Activated CD4-positive, alpha-beta memory T cell treated with anti-CD3 and anti-CD28 coated beads for 36 hours (primary cell): ENCODE measurements around the gene HSBP1L1. TPM values are rescaled to one million over a fixed set of nuclear protein-coding genes. Genes with fewer than 3 reads are reported as not detected.
"Not testable (repeated sequence)": the region's sequence is repeated elsewhere in the genome, so short reads cannot be mapped to it uniquely, and the experiment has no call there.

Experiments used
- CTCF ChIA-PET: fragments of 350-600 bp; sonication (Branson Sonifier 250); formaldehyde crosslinking; loops from one replicate; lab custom pipeline; 2021; ENCODE audit warnings: antibody characterized with exemption, inconsistent platforms; lab: Charles Lee
- POLR2A ChIA-PET: fragments of 350-600 bp; sonication (Branson Sonifier 250); formaldehyde crosslinking; loops from one replicate; lab custom pipeline; 2021; ENCODE audit warnings: antibody characterized with exemption; lab: Charles Lee
- DNase-seq: peaks from one replicate; pipeline ENCODE4 v3.0.0-alpha.2; 2020
- H3K27ac Mint-ChIP-seq: one replicate; pipeline ENCODE4 v1.8.0; 2021; ENCODE audit warnings: mixed read lengths
- H3K27me3 Mint-ChIP-seq: one replicate; pipeline ENCODE4 v1.8.0; 2021; ENCODE audit warnings: mixed read lengths
- H3K36me3 Mint-ChIP-seq: one replicate; pipeline ENCODE4 v1.8.0; 2021; ENCODE audit warnings: mixed read lengths
- H3K4me1 Mint-ChIP-seq: one replicate; pipeline ENCODE4 v1.8.0; 2021; ENCODE audit warnings: low read depth, mixed read lengths
- H3K4me3 Mint-ChIP-seq: one replicate; pipeline ENCODE4 v1.8.0; 2021; ENCODE audit warnings: mild to moderate bottlenecking, mixed read lengths
- H3K9me3 Mint-ChIP-seq: one replicate; pipeline ENCODE4 v1.8.0; 2021; ENCODE audit warnings: mixed read lengths
- intact Hi-C: fragments of 100-400 bp; cut with micrococcal nuclease; formaldehyde crosslinking; loops from one replicate; pipeline ENCODE4 v1.15.1; 2023
- total RNA-seq, 2 experiments: library from RNA; stranded (reverse); gene quantifications; one replicate each; pipeline ENCODE4 v1.2.3, GENCODE V29; 2021

Gene HSBP1L1
- total RNA-seq, 2 experiments from 2014 or later: 8.5 to 8.8 TPM

GRCh38 chr18:79986726-79987125 lies 22.3 kb downstream of the HSBP1L1 start:
- Mint-ChIP-seq H3K9me3 (no peaks in the 10 kb centered on the region), H3K27ac (peak overlapping the region; percentile 42), H3K27me3 (no peaks in the 10 kb centered on the region), H3K4me1 (peaks cover 49% of the 10 kb centered on the region), H3K4me3 (peak overlapping the region; percentile 94), H3K36me3 (peaks cover 25% of the 10 kb centered on the region)
- POLR2A ChIA-PET: interaction anchor here (1.2 to 2.4 kb wide), 2 partner anchors 35 to 45 kb away, joined by 3 to 12 read pairs; partner anchors contain the start of gene SLC66A2
- intact Hi-C loops: loop anchor here (1.0 kb wide), 1 partner anchor 23 kb away; no protein-coding TSS in a partner anchor
- CTCF ChIA-PET: interaction anchor here (0.6 kb wide), 1 partner anchor 172 kb away, joined by 3 read pairs; no protein-coding TSS in a partner anchor
- DNase-seq: no peak

GRCh38 chr18:79987566-79987965 lies 23.1 kb downstream of the HSBP1L1 start:
- Mint-ChIP-seq H3K4me1 (peaks cover 40% of the 10 kb centered on the region), H3K27me3 (no peaks in the 10 kb centered on the region), H3K27ac (peak overlapping the region; percentile 84), H3K9me3 (no peaks in the 10 kb centered on the region), H3K4me3 (peak overlapping the region; percentile 94), H3K36me3 (peaks cover 20% of the 10 kb centered on the region)
- no peak for DNase-seq
- intact Hi-C loops: loop anchor here (1.0 kb wide), 1 partner anchor 24 kb away; no protein-coding TSS in a partner anchor
- POLR2A ChIA-PET: interaction anchor here (0.5 to 2.4 kb wide), 7 partner anchors 15 to 478 kb away, joined by 3 to 12 read pairs (median 3); partner anchors contain the start of genes RBFA and SLC66A2
- CTCF ChIA-PET: interaction anchor here (0.6 to 1.3 kb wide), 3 partner anchors 37 to 47 kb away, joined by 3 to 4 read pairs (median 3); no protein-coding TSS in a partner anchor

GRCh38 chr18:79988071-79988450 lies 23.6 kb downstream of the HSBP1L1 start:
- Mint-ChIP-seq H3K36me3 (peaks cover 19% of the 10 kb centered on the region), H3K27ac (peak overlapping the region; percentile 84), H3K4me1 (peaks cover 36% of the 10 kb centered on the region), H3K27me3 (no peaks in the 10 kb centered on the region), H3K4me3 (peak overlapping the region; percentile 94), H3K9me3 (no peaks in the 10 kb centered on the region)
- intact Hi-C loops: loop anchor here (1.0 to 2.0 kb wide), 5 partner anchors 37 to 309 kb away; partner anchors contain the start of genes ADNP2, CTDP1 and SLC66A2
- ChIA-PET POLR2A (interaction anchor here (0.5 to 2.4 kb wide), 7 partner anchors 16 to 479 kb away, joined by 3 to 12 read pairs (median 3); partner anchors contain the start of genes RBFA and SLC66A2), CTCF (interaction anchor here (0.6 to 1.3 kb wide), 3 partner anchors 36 to 47 kb away, joined by 3 to 4 read pairs (median 3); no protein-coding TSS in a partner anchor)
- DNase-seq: peak; percentile 73

- H3K4me1 Mint-ChIP-seq: peaks cover 30% of the 10 kb centered on the region
- ChIA-PET CTCF (interaction anchor here (1.3 to 1.4 kb wide), 2 partner anchors 36 to 171 kb away, joined by 3 read pairs; no protein-coding TSS in a partner anchor), POLR2A (interaction anchor here (0.7 to 2.4 kb wide), 5 partner anchors 16 to 310 kb away, joined by 3 to 12 read pairs (median 6); partner anchors contain the start of genes RBFA and SLC66A2)
- peaks cover 19% of the 10 kb centered on the region for H3K36me3 Mint-ChIP-seq
- no peaks in the 10 kb centered on the region for H3K9me3 Mint-ChIP-seq
- DNase-seq: peak; percentile 90
- H3K27ac Mint-ChIP-seq: peak within 1 kb of the TSS; percentile 92
- intact Hi-C loops: loop anchor here (1.0 to 2.0 kb wide), 5 partner anchors 38 to 309 kb away; partner anchors contain the start of genes ADNP2, CTDP1 and SLC66A2
- H3K27me3 Mint-ChIP-seq: no peaks in the 10 kb centered on the region
- H3K4me3 Mint-ChIP-seq: peak within 1 kb of the TSS; percentile 94
Measured at GRCh38 chr18:79988451-79989194, 24.2 kb downstream of the HSBP1L1 start, which contains the start of gene TXNL4A. Gene TXNL4A (minus strand): TSS chr18:79988563. CDS start chr18:79988392, 171 bp downstream.

- no peak for DNase-seq
- Mint-ChIP-seq H3K4me3 (peak overlapping the region; percentile 94), H3K27me3 (no peaks in the 10 kb centered on the region), H3K27ac (peak overlapping the region; percentile 92), H3K9me3 (no peaks in the 10 kb centered on the region), H3K36me3 (peaks cover 13% of the 10 kb centered on the region), H3K4me1 (peaks cover 25% of the 10 kb centered on the region)
- CTCF ChIA-PET: interaction anchor here (1.4 kb wide), 1 partner anchor 170 kb away, joined by 3 read pairs; no protein-coding TSS in a partner anchor
- POLR2A ChIA-PET: interaction anchor here (0.7 to 2.4 kb wide), 4 partner anchors 26 to 310 kb away, joined by 3 to 12 read pairs (median 8); partner anchors contain the start of genes RBFA and SLC66A2
- intact Hi-C loops: loop anchor here (2.0 kb wide), 3 partner anchors 38 to 158 kb away; partner anchors contain the start of genes ADNP2 and SLC66A2
Measured at GRCh38 chr18:79989195-79989497, 24.7 kb downstream of the HSBP1L1 start.

- Mint-ChIP-seq H3K4me1 (peaks cover 7% of the 10 kb centered on the region), H3K4me3 (no peak overlapping the region), H3K27ac (no peak overlapping the region), H3K27me3 (no peaks in the 10 kb centered on the region), H3K36me3 (peaks cover 2% of the 10 kb centered on the region), H3K9me3 (no peaks in the 10 kb centered on the region)
- no peak for DNase-seq
- intact Hi-C loops: no loop called here
- ChIA-PET POLR2A (no interaction called here), CTCF (interaction anchor here (0.5 kb wide), 1 partner anchor 33 kb away, joined by 3 read pairs; no protein-coding TSS in a partner anchor)
Measured at GRCh38 chr18:79991494-79991893, 27.1 kb downstream of the HSBP1L1 start.

- H3K9me3 Mint-ChIP-seq: peaks cover 25% of the 10 kb centered on the region
- H3K4me1 Mint-ChIP-seq, POLR2A ChIA-PET, CTCF ChIA-PET, H3K27me3 Mint-ChIP-seq, H3K27ac Mint-ChIP-seq, intact Hi-C loops, H3K4me3 Mint-ChIP-seq, H3K36me3 Mint-ChIP-seq, DNase-seq: not testable (repeated sequence)
Measured at GRCh38 chr18:79999701-80000100, 35.3 kb downstream of the HSBP1L1 start.

- intact Hi-C loops: no loop called here
- ChIA-PET CTCF (no interaction called here), POLR2A (no interaction called here)
- Mint-ChIP-seq H3K4me3 (no peak overlapping the region), H3K27ac (no peak overlapping the region), H3K27me3 (no peaks in the 10 kb centered on the region), H3K4me1 (peaks cover 3% of the 10 kb centered on the region), H3K9me3 (peaks cover 25% of the 10 kb centered on the region), H3K36me3 (peaks cover 9% of the 10 kb centered on the region)
- DNase-seq: no peak
Measured at GRCh38 chr18:80000877-80001276, 36.4 kb downstream of the HSBP1L1 start.

- POLR2A ChIA-PET: no interaction called here
Measured at GRCh38 chr18:80002468-80002867, 38.0 kb downstream of the HSBP1L1 start.

GRCh38 chr18:80004600-80005342 lies 40.3 kb downstream of the HSBP1L1 start:
- peaks cover 2% of the 10 kb centered on the region for H3K4me1 Mint-ChIP-seq
- no peak overlapping the region for H3K4me3 Mint-ChIP-seq
- peaks cover 11% of the 10 kb centered on the region for H3K36me3 Mint-ChIP-seq
- ChIA-PET POLR2A (no interaction called here), CTCF (no interaction called here)
- H3K27ac Mint-ChIP-seq: no peak overlapping the region
- H3K27me3 Mint-ChIP-seq: no peaks in the 10 kb centered on the region
- no peak for DNase-seq
- peaks cover 25% of the 10 kb centered on the region for H3K9me3 Mint-ChIP-seq
- intact Hi-C loops: no loop called here

More at GRCh38 chr18:80002468-80002867, 38.0 kb downstream of the HSBP1L1 start:
- CTCF ChIA-PET: no interaction called here
- H3K27me3 Mint-ChIP-seq: no peaks in the 10 kb centered on the region
- H3K9me3 Mint-ChIP-seq: peaks cover 26% of the 10 kb centered on the region
- H3K4me1 Mint-ChIP-seq: peaks cover 3% of the 10 kb centered on the region
- no peak overlapping the region for H3K4me3 Mint-ChIP-seq
- no peak overlapping the region for H3K27ac Mint-ChIP-seq
- H3K36me3 Mint-ChIP-seq: peaks cover 9% of the 10 kb centered on the region
- intact Hi-C loops: no loop called here
- no peak for DNase-seq

GRCh38 chr18:80006724-80007123 lies 42.3 kb downstream of the HSBP1L1 start:
- ChIA-PET POLR2A (no interaction called here), CTCF (no interaction called here)
- no peak for DNase-seq
- no peaks in the 10 kb centered on the region for H3K27me3 Mint-ChIP-seq
- peaks cover 15% of the 10 kb centered on the region for H3K9me3 Mint-ChIP-seq
- no peak overlapping the region for H3K4me3 Mint-ChIP-seq
- no peaks in the 10 kb centered on the region for H3K4me1 Mint-ChIP-seq
- H3K27ac Mint-ChIP-seq: no peak overlapping the region
- intact Hi-C loops: no loop called here
- peaks cover 5% of the 10 kb centered on the region for H3K36me3 Mint-ChIP-seq
